ENCODE results near the gene ESRRG.

The ESRRG gene

GRCh38 chr1:216518844-216519627 is 204.2 kb downstream of the ESRRG start:
- no peak overlapping the region for H3K4me3 ChIP-seq (ENCODE audit: low read depth, low read length)
- TF ChIP-seq CTCF (IDR thresholded peaks at IDR 0.05; ENCODE audit: low read depth, low read length, missing control alignments) = no peak
- no peak for DNase-seq (ENCODE audit: low read depth)

GRCh38 chr1:216502528-216503162 is 220.6 kb downstream of the ESRRG start:
- DNase-seq (ENCODE audit: low read depth) = no peak
- H3K4me3 ChIP-seq (ENCODE audit: low read depth, low read length) = no peak overlapping the region
- TF ChIP-seq CTCF (IDR thresholded peaks at IDR 0.05; ENCODE audit: low read depth, low read length, missing control alignments) = no peak

GRCh38 chr1:216500273-216500967 is 222.8 kb downstream of the ESRRG start:
- no peak for TF ChIP-seq CTCF (IDR thresholded peaks at IDR 0.05; ENCODE audit: low read depth, low read length, missing control alignments)
- DNase-seq (ENCODE audit: low read depth) = no peak

GRCh38 chr1:216499581-216500272 is 223.5 kb downstream of the ESRRG start:
- no peak for DNase-seq (ENCODE audit: low read depth)
- no peak for TF ChIP-seq CTCF (IDR thresholded peaks at IDR 0.05; ENCODE audit: low read depth, low read length, missing control alignments)
- H3K4me3 ChIP-seq (ENCODE audit: low read depth, low read length) = no peak overlapping the region

More at GRCh38 chr1:216500273-216500967, 222.8 kb downstream of the ESRRG start:
- H3K4me3 ChIP-seq (ENCODE audit: low read depth, low read length) = no peak overlapping the region

- no peak overlapping the region for H3K4me3 ChIP-seq (ENCODE audit: low read depth, low read length)
- no peak for DNase-seq (ENCODE audit: low read depth)
- no peak for TF ChIP-seq CTCF (IDR thresholded peaks at IDR 0.05; ENCODE audit: low read depth, low read length, missing control alignments)
These were observed 225.0 kb downstream of the ESRRG start for GRCh38 chr1:216498277-216498676.

- DNase-seq (ENCODE audit: low read depth) = no peak
- H3K4me3 ChIP-seq (ENCODE audit: low read depth, low read length) = no peak overlapping the region
- TF ChIP-seq CTCF (IDR thresholded peaks at IDR 0.05; ENCODE audit: low read depth, low read length, missing control alignments) = no peak
These were observed 238.2 kb downstream of the ESRRG start for GRCh38 chr1:216485042-216485441.
